Caco-2 (cell line): ENCODE data around the gene FGF1. TPM values are rescaled to one million over a fixed set of nuclear protein-coding genes. Genes with fewer than 3 reads are reported as not detected.

Experiments used
- BruUV-seq: library from RNA; stranded (reverse); fragments of 400-500 nt; replicated peaks from 2 replicates; lab custom pipeline; 2021; lab: Mats Ljungman, UMichigan
- CTCF ChIA-PET: fragments of 300-600 bp; sonication (Branson Sonifier 250); formaldehyde crosslinking; loops from one replicate; lab custom pipeline; 2022; ENCODE audit warnings: antibody characterized with exemption; lab: Charles Lee
- POLR2A ChIA-PET: fragments of 300-600 bp; sonication (Branson Sonifier 250); formaldehyde crosslinking; loops from one replicate; lab custom pipeline; 2022; ENCODE audit warnings: antibody characterized with exemption; lab: Charles Lee
- DNase-seq, 2 experiments: peaks; one replicate each; pipeline versions ENCODE4 v3.0.0 to v3.0.0-alpha.2; 2020 to 2022
- H3K27me3 ChIP-seq: replicated peaks from 2 replicates; pipeline ENCODE4 v1.6.0; 2011; ENCODE audit warnings: low read length; ENCODE audit not compliant: control insufficient read depth, insufficient read depth
- H3K36me3 ChIP-seq: 2 replicates; pipeline ENCODE4 v1.5.1; 2011; ENCODE audit warnings: low read length; ENCODE audit not compliant: control insufficient read depth, insufficient read depth
- H3K4me1 ChIP-seq: fragments of 250-450 bp; sonication (Bioruptor Pico); 2 replicates; pipeline ENCODE4 v1.5.1; 2020; ENCODE audit warnings: mild to moderate bottlenecking
- H3K4me3 ChIP-seq: 2 replicates; pipeline ENCODE4 v1.5.1; 2011; ENCODE audit warnings: low read depth, mild to moderate bottlenecking, control low read depth, low read length
- H3K9me3 ChIP-seq: fragments of 250-450 bp; sonication (Bioruptor Pico); 2 replicates; pipeline ENCODE4 v1.5.1; 2020; ENCODE audit warnings: mild to moderate bottlenecking, moderate library complexity
- H3K27ac Mint-ChIP-seq: one replicate; pipeline ENCODE4 v1.8.0; 2022; ENCODE audit warnings: mixed read lengths; ENCODE audit not compliant: unreplicated experiment
- H3K27me3 Mint-ChIP-seq: one replicate; pipeline ENCODE4 v1.8.0; 2022; ENCODE audit warnings: mixed read lengths; ENCODE audit not compliant: insufficient read depth, unreplicated experiment
- H3K36me3 Mint-ChIP-seq: one replicate; pipeline ENCODE4 v1.8.0; 2022; ENCODE audit warnings: mild to moderate bottlenecking, mixed read lengths; ENCODE audit not compliant: insufficient read depth, unreplicated experiment
- H3K4me1 Mint-ChIP-seq: one replicate; pipeline ENCODE4 v1.8.0; 2022; ENCODE audit warnings: low read depth, mixed read lengths; ENCODE audit not compliant: unreplicated experiment
- H3K4me3 Mint-ChIP-seq: one replicate; pipeline ENCODE4 v1.8.0; 2022; ENCODE audit warnings: mild to moderate bottlenecking, moderate library complexity, mixed read lengths; ENCODE audit not compliant: unreplicated experiment
- H3K9me3 Mint-ChIP-seq: one replicate; pipeline ENCODE4 v1.8.0; 2022; ENCODE audit warnings: mixed read lengths; ENCODE audit not compliant: unreplicated experiment
- CTCF ChIP-seq, 2 experiments: fragments of 200-600 bp in 1 of 2; IDR thresholded peaks; 1 replicate in 1 of 2; 2 replicates in 1 of 2; pipeline versions ENCODE4 v1.5.1 to v1.8.0; 2011 to 2022; ENCODE audit warnings: antibody characterized with exemption in 1 of 2, control low read depth in 1 of 2, inconsistent platforms in 1 of 2, low read depth in 1 of 2, low read length in 1 of 2, mild to moderate bottlenecking in 1 of 2, moderate library complexity in 1 of 2; ENCODE audit not compliant: insufficient read depth in 1 of 2, severe bottlenecking in 1 of 2, unreplicated experiment in 1 of 2
- intact Hi-C: fragments of 100-400 bp; cut with micrococcal nuclease; formaldehyde crosslinking; loops from one replicate; pipeline ENCODE4 v1.10.0; 2022; ENCODE audit not compliant: unreplicated experiment
- total RNA-seq: library from RNA; stranded (reverse); gene quantifications from 2 replicates; pipeline ENCODE4 v1.2.3, GENCODE V29; 2022

The FGF1 gene
- total RNA-seq, 1 experiment from 2014 or later: not detected

- POLR2A ChIA-PET: no interaction called here
- Histone ChIP-seq H3K27me3 (no peaks in the 10 kb centered on the region), H3K36me3 (no peaks in the 10 kb centered on the region), H3K9me3 (no peaks in the 10 kb centered on the region), H3K4me3 (no peak overlapping the region), H3K4me1 (peaks cover 15% of the 10 kb centered on the region)
- Mint-ChIP-seq H3K27ac (no peak overlapping the region), H3K4me1 (peaks cover 16% of the 10 kb centered on the region), H3K4me3 (no peak overlapping the region), H3K36me3 (no peaks in the 10 kb centered on the region), H3K9me3 (no peaks in the 10 kb centered on the region), H3K27me3 (no peaks in the 10 kb centered on the region)
- CTCF ChIA-PET: interaction anchor here (0.8 to 1.0 kb wide), 2 partner anchors 22 to 36 kb away, joined by 3 read pairs; no protein-coding TSS in a partner anchor
- intact Hi-C loops: no loop called here
- TF ChIP-seq CTCF (IDR thresholded peaks at IDR 0.05; ENCODE audit: insufficient read depth in 1 of 2, low read depth in 1 of 2, low read length in 1 of 2, severe bottlenecking in 1 of 2, unreplicated experiment in 1 of 2): no peak
- no TSS peak for BruUV-seq
- no peak for DNase-seq
Observed at GRCh38 chr5:142677198-142677597, 8.7 kb downstream of the FGF1 start.

DNA sequence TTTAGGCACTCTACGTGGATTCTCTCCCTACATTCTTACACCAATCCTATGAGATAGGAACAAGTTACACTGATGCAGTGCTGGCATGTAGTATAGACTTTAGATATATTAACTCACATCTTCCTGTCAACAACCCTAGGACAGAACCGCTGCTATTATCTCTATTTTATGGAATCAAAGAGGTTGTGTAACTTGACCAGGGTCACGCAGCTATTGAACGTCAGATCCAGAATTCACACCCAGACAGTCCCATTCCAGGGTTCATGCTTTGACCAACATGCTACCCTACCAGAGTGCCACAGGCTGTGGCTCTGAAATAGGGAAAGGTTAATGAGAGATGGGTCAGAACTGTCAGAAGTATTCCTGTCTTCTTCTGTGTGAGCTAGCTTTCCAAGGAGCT is 9.6 kb downstream of the FGF1 start:
- Histone ChIP-seq H3K36me3 (no peaks in the 10 kb centered on the region), H3K9me3 (no peaks in the 10 kb centered on the region), H3K4me1 (peaks cover 10% of the 10 kb centered on the region), H3K4me3 (no peak overlapping the region), H3K27me3 (no peaks in the 10 kb centered on the region)
- no peaks in the 10 kb centered on the region for H3K36me3 Mint-ChIP-seq
- CTCF ChIA-PET: interaction anchor here (1.0 kb wide), 1 partner anchor 21 kb away, joined by 3 read pairs; no protein-coding TSS in a partner anchor
- no peak overlapping the region for H3K27ac Mint-ChIP-seq
- H3K4me1 Mint-ChIP-seq: peaks cover 11% of the 10 kb centered on the region
- no peaks in the 10 kb centered on the region for H3K27me3 Mint-ChIP-seq
- no TSS peak for BruUV-seq
- no peak for TF ChIP-seq CTCF (IDR thresholded peaks at IDR 0.05; ENCODE audit: insufficient read depth in 1 of 2, low read depth in 1 of 2, low read length in 1 of 2, severe bottlenecking in 1 of 2, unreplicated experiment in 1 of 2)
- no peaks in the 10 kb centered on the region for H3K9me3 Mint-ChIP-seq
- no peak overlapping the region for H3K4me3 Mint-ChIP-seq
- intact Hi-C loops: no loop called here
- no peak for DNase-seq
- POLR2A ChIA-PET: no interaction called here

DNA sequence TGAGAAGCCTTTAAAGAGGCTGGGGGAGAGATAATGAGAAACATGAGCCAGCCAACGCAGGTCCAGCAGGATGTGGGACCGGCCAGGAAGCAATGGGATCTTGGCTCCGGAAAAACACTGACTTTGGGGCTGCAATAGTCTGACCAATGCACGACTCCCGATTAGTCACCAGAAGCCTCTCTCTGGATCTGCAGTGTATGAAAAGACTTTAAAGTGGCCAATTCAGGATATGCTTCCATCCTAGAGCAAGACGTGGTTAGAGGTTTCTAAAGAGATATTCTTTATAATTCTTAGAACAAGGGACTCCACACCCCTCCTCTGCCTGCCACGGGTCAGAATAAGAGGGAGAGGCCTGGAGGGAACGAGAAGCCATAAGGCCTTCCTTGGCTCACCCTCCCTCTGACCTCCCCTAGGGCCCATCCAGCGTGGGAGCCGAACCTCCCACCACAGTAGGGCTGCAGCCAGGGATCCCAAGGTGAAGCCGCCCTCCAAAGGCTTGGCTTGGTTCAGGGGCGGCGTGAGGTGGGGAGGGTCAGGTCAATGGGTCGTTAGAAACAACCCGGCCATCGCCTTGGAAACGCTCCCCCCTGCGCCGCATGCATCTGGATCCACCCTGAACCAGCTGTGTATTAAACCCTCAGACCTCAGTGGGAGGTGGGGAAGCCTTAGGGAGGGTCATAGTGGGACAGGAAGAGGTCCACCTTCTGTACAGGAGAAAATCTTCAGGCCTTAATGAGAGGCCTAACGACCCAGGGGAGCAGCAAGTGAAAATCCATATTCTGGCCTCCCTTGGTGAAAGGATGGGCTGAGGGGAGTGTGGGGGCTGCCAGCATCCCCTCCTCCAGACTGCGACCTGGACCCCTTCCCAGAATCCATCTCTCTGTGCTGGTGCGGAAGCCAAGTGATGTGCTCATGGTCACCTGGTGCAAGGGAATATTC is 11.1 kb downstream of the FGF1 start:
- BruUV-seq: no TSS peak
- Histone ChIP-seq H3K9me3 (no peaks in the 10 kb centered on the region), H3K36me3 (no peaks in the 10 kb centered on the region), H3K4me3 (no peak overlapping the region), H3K27me3 (no peaks in the 10 kb centered on the region), H3K4me1 (no peaks in the 10 kb centered on the region)
- intact Hi-C loops: no loop called here
- POLR2A ChIA-PET: no interaction called here
- CTCF ChIA-PET: no interaction called here
- Mint-ChIP-seq H3K27me3 (no peaks in the 10 kb centered on the region), H3K9me3 (no peaks in the 10 kb centered on the region), H3K27ac (no peak overlapping the region), H3K4me3 (no peak overlapping the region), H3K4me1 (no peaks in the 10 kb centered on the region), H3K36me3 (no peaks in the 10 kb centered on the region)
- no peak for DNase-seq
- no peak for TF ChIP-seq CTCF (IDR thresholded peaks at IDR 0.05; ENCODE audit: insufficient read depth in 1 of 2, low read depth in 1 of 2, low read length in 1 of 2, severe bottlenecking in 1 of 2, unreplicated experiment in 1 of 2)
